ENCODE results near the gene MUC21. TPM values are rescaled to one million over a fixed set of nuclear protein-coding genes. Genes with fewer than 3 reads are reported as not detected.
A peak's percentile ranks its signal among the peaks of the same experiment; 100 is the strongest.
"Not testable (repeated sequence)": the region's sequence is repeated elsewhere in the genome, so short reads cannot be mapped to it uniquely, and the experiment has no call there.

The MUC21 gene
- total and polyA plus RNA-seq, 4 experiments from 2014 or later: not detected

- H3K27ac ChIP-seq (ENCODE audit: low read depth, low read length); H3K9me3 Mint-ChIP-seq; H3K4me3 ChIP-seq (ENCODE audit: low read length in 2 of 2); intact Hi-C loops (cut with micrococcal nuclease); H3K27me3 ChIP-seq (ENCODE audit: insufficient read depth, low read length); H3K4me1 ChIP-seq (ENCODE audit: insufficient read depth, low read length); H3K27ac Mint-ChIP-seq; H3K9me3 ChIP-seq (ENCODE audit: control insufficient read depth in 1 of 2, low read length in 2 of 2); DNase-seq; H3K4me3 Mint-ChIP-seq; CTCF ChIA-PET (ENCODE audit: partially characterized antibody); H3K36me3 Mint-ChIP-seq; H3K36me3 ChIP-seq (ENCODE audit: insufficient read depth, low read length): not testable (repeated sequence)
- Mint-ChIP-seq H3K4me1 (peaks cover 6 to 10% (median 10%) of the 10 kb centered on the region in 4 donors), H3K27me3 (peaks cover 18 to 31% of the 10 kb centered on the region in 2 donors)
- POLR2A ChIA-PET (ENCODE audit: partially characterized antibody): interaction anchor here (1.0 kb wide), 1 partner anchor 13 kb away, joined by 3 read pairs; no protein-coding TSS in a partner anchor
Observed at GRCh38 chr6:30969171-30969570, 14.3 kb upstream of the MUC21 start.

- POLR2A ChIA-PET (ENCODE audit: partially characterized antibody): no interaction called here
- H3K36me3 ChIP-seq (ENCODE audit: insufficient read depth, low read length): no peaks in the 10 kb centered on the region
- Mint-ChIP-seq H3K4me1 (peaks cover 0 to 2% (median 0%) of the 10 kb centered on the region in 4 donors), H3K4me3 (no peak overlapping the region), H3K36me3 (no peaks in the 10 kb centered on the region), H3K27me3 (peaks cover 12 to 21% of the 10 kb centered on the region in 2 donors), H3K27ac (no peak overlapping the region), H3K9me3 (no peaks in the 10 kb centered on the region)
- CTCF ChIA-PET (ENCODE audit: partially characterized antibody): no interaction called here
- H3K27ac ChIP-seq (ENCODE audit: low read depth, low read length): no peak overlapping the region
- H3K4me1 ChIP-seq (ENCODE audit: insufficient read depth, low read length): no peaks in the 10 kb centered on the region
- H3K4me3 ChIP-seq (ENCODE audit: low read length in 2 of 2): no peak overlapping the region
- intact Hi-C loops (cut with micrococcal nuclease): no loop called here
- H3K27me3 ChIP-seq (ENCODE audit: insufficient read depth, low read length): no peaks in the 10 kb centered on the region
- H3K9me3 ChIP-seq (ENCODE audit: control insufficient read depth in 1 of 2, low read length in 2 of 2): no peaks in the 10 kb centered on the region
- DNase-seq: no peak
Observed at GRCh38 chr6:30970946-30971345, 12.6 kb upstream of the MUC21 start.

GRCh38 chr6:30972816-30973215, 10.7 kb upstream of the MUC21 start:
- Histone ChIP-seq H3K4me3 (ENCODE audit: low read length in 2 of 2) (no peak overlapping the region), H3K9me3 (ENCODE audit: control insufficient read depth in 1 of 2, low read length in 2 of 2) (no peaks in the 10 kb centered on the region), H3K4me1 (ENCODE audit: insufficient read depth, low read length) (no peaks in the 10 kb centered on the region), H3K27me3 (ENCODE audit: insufficient read depth, low read length) (no peaks in the 10 kb centered on the region), H3K36me3 (ENCODE audit: insufficient read depth, low read length) (no peaks in the 10 kb centered on the region), H3K27ac (ENCODE audit: low read depth, low read length) (no peak overlapping the region)
- Mint-ChIP-seq H3K4me3 (no peak overlapping the region), H3K9me3 (no peaks in the 10 kb centered on the region), H3K27ac (no peak overlapping the region), H3K27me3 (peaks cover 13 to 22% of the 10 kb centered on the region in 2 donors), H3K36me3 (no peaks in the 10 kb centered on the region), H3K4me1 (no peaks in the 10 kb centered on the region)
- intact Hi-C loops (cut with micrococcal nuclease): no loop called here
- DNase-seq: no peak
- ChIA-PET POLR2A (ENCODE audit: partially characterized antibody) (no interaction called here), CTCF (ENCODE audit: partially characterized antibody) (no interaction called here)

- CTCF ChIA-PET (ENCODE audit: partially characterized antibody): no interaction called here
- Histone ChIP-seq H3K9me3 (ENCODE audit: control insufficient read depth in 1 of 2, low read length in 2 of 2) (no peaks in the 10 kb centered on the region), H3K27ac (ENCODE audit: low read depth, low read length) (no peak overlapping the region), H3K36me3 (ENCODE audit: insufficient read depth, low read length) (no peaks in the 10 kb centered on the region), H3K27me3 (ENCODE audit: insufficient read depth, low read length) (no peaks in the 10 kb centered on the region), H3K4me3 (ENCODE audit: low read length in 2 of 2) (no peak overlapping the region), H3K4me1 (ENCODE audit: insufficient read depth, low read length) (no peaks in the 10 kb centered on the region)
- no peaks in the 10 kb centered on the region for H3K9me3 Mint-ChIP-seq
- no peak overlapping the region for H3K27ac Mint-ChIP-seq
- H3K27me3 Mint-ChIP-seq: peaks cover 14 to 25% of the 10 kb centered on the region in 2 donors
- no peaks in the 10 kb centered on the region for H3K4me1 Mint-ChIP-seq
- DNase-seq: no peak
- no peak overlapping the region for H3K4me3 Mint-ChIP-seq
- intact Hi-C loops (cut with micrococcal nuclease): no loop called here
- no peaks in the 10 kb centered on the region for H3K36me3 Mint-ChIP-seq
- POLR2A ChIA-PET (ENCODE audit: partially characterized antibody): no interaction called here
Observed at GRCh38 chr6:30974490-30975252, 8.8 kb upstream of the MUC21 start.

- H3K27me3 Mint-ChIP-seq: peaks cover 29 to 32% of the 10 kb centered on the region in 2 donors
- intact Hi-C loops (cut with micrococcal nuclease): no loop called here
- no peaks in the 10 kb centered on the region for H3K36me3 Mint-ChIP-seq
- H3K9me3 ChIP-seq (ENCODE audit: control insufficient read depth in 1 of 2, low read length in 2 of 2): no peaks in the 10 kb centered on the region
- no peak overlapping the region for H3K4me3 ChIP-seq (ENCODE audit: low read length in 2 of 2)
- ChIA-PET CTCF (ENCODE audit: partially characterized antibody) (interaction anchor here (0.6 kb wide), 1 partner anchor 63 kb away, joined by 3 read pairs; no protein-coding TSS in a partner anchor), POLR2A (ENCODE audit: partially characterized antibody) (no interaction called here)
- no peaks in the 10 kb centered on the region for H3K27me3 ChIP-seq (ENCODE audit: insufficient read depth, low read length)
- DNase-seq: no peak
- H3K27ac Mint-ChIP-seq: no peak overlapping the region
- H3K4me3 Mint-ChIP-seq: no peak overlapping the region
- no peaks in the 10 kb centered on the region for H3K4me1 ChIP-seq (ENCODE audit: insufficient read depth, low read length)
- H3K27ac ChIP-seq (ENCODE audit: low read depth, low read length): no peak overlapping the region
- peaks cover 0 to 2% (median under 1%) of the 10 kb centered on the region in 4 donors for H3K4me1 Mint-ChIP-seq
- H3K36me3 ChIP-seq (ENCODE audit: insufficient read depth, low read length): no peaks in the 10 kb centered on the region
- no peaks in the 10 kb centered on the region for H3K9me3 Mint-ChIP-seq
Observed at GRCh38 chr6:30979141-30979540, 4.4 kb upstream of the MUC21 start.

GRCh38 chr6:30979690-30980089, 3.8 kb upstream of the MUC21 start:
- POLR2A ChIA-PET (ENCODE audit: partially characterized antibody): no interaction called here
- intact Hi-C loops (cut with micrococcal nuclease): no loop called here
- H3K27me3 ChIP-seq (ENCODE audit: insufficient read depth, low read length): no peaks in the 10 kb centered on the region
- no peaks in the 10 kb centered on the region for H3K36me3 ChIP-seq (ENCODE audit: insufficient read depth, low read length)
- no peaks in the 10 kb centered on the region for H3K4me1 ChIP-seq (ENCODE audit: insufficient read depth, low read length)
- H3K27me3 Mint-ChIP-seq: peaks cover 29 to 32% of the 10 kb centered on the region in 2 donors
- DNase-seq: no peak
- CTCF ChIA-PET (ENCODE audit: partially characterized antibody): no interaction called here
- H3K4me1 Mint-ChIP-seq: peaks cover 0 to 2% (median under 1%) of the 10 kb centered on the region in 4 donors
- H3K9me3 Mint-ChIP-seq: no peaks in the 10 kb centered on the region
- no peaks in the 10 kb centered on the region for H3K9me3 ChIP-seq (ENCODE audit: control insufficient read depth in 1 of 2, low read length in 2 of 2)
- no peaks in the 10 kb centered on the region for H3K36me3 Mint-ChIP-seq
- H3K27ac Mint-ChIP-seq: no peak overlapping the region
- H3K4me3 ChIP-seq (ENCODE audit: low read length in 2 of 2): no peak overlapping the region
- H3K4me3 Mint-ChIP-seq: no peak overlapping the region
- H3K27ac ChIP-seq (ENCODE audit: low read depth, low read length): no peak overlapping the region

GRCh38 chr6:30981942-30982772, 1.4 kb upstream of the MUC21 start:
- ChIA-PET POLR2A (ENCODE audit: partially characterized antibody) (no interaction called here), CTCF (ENCODE audit: partially characterized antibody) (interaction anchor here (1.2 kb wide), 1 partner anchor 105 kb away, joined by 3 read pairs; no protein-coding TSS in a partner anchor)
- Histone ChIP-seq H3K9me3 (ENCODE audit: control insufficient read depth in 1 of 2, low read length in 2 of 2) (no peaks in the 10 kb centered on the region), H3K27me3 (ENCODE audit: insufficient read depth, low read length) (no peaks in the 10 kb centered on the region), H3K4me1 (ENCODE audit: insufficient read depth, low read length) (no peaks in the 10 kb centered on the region), H3K4me3 (ENCODE audit: low read length in 2 of 2) (no peak overlapping the region), H3K36me3 (ENCODE audit: insufficient read depth, low read length) (no peaks in the 10 kb centered on the region), H3K27ac (ENCODE audit: low read depth, low read length) (no peak overlapping the region)
- intact Hi-C loops (cut with micrococcal nuclease): no loop called here
- H3K9me3 Mint-ChIP-seq: no peaks in the 10 kb centered on the region
- H3K4me1 Mint-ChIP-seq: peaks cover 0 to 2% (median under 1%) of the 10 kb centered on the region in 4 donors
- DNase-seq: no peak
- no peaks in the 10 kb centered on the region for H3K36me3 Mint-ChIP-seq
- peak overlapping the region in 1 of 8 donors; percentile 13 for H3K4me3 Mint-ChIP-seq
- peak overlapping the region in 1 of 7 donors; percentile 10 for H3K27ac Mint-ChIP-seq
- H3K27me3 Mint-ChIP-seq: peaks cover 29 to 33% of the 10 kb centered on the region in 2 donors

Data from CD4-positive, alpha-beta memory T cell (primary cell).